Loucy (cell line): ENCODE results near the gene PIK3CD.
"Not testable (repeated sequence)": the region's sequence is repeated elsewhere in the genome, so short reads cannot be mapped to it uniquely, and the experiment has no call there.

Experiments used
- H2AFZ ChIP-seq: fragments of 200-600 bp; sonication (generic); 2 replicates; pipeline ENCODE4 v1.6.0; 2016; ENCODE audit warnings: antibody characterized with exemption, mild to moderate bottlenecking, low read length, moderate library complexity
- H3F3A ChIP-seq: fragments of 200-600 bp; 2 replicates; pipeline ENCODE4 v1.6.0; 2016; ENCODE audit warnings: antibody characterized with exemption, low read depth, mild to moderate bottlenecking
- H3K27me3 ChIP-seq: fragments of 200-600 bp; sonication (generic); 2 replicates; pipeline ENCODE4 v1.6.1; 2014; ENCODE audit warnings: low read length, mild to moderate bottlenecking; ENCODE audit not compliant: insufficient read depth, poor library complexity, severe bottlenecking
- H3K36me3 ChIP-seq: fragments of 200-600 bp; sonication (generic); 2 replicates; pipeline ENCODE4 v1.6.1; 2016; ENCODE audit warnings: low read length; ENCODE audit not compliant: insufficient read depth
- H3K4me1 ChIP-seq: fragments of 200-600 bp; sonication (generic); 2 replicates; pipeline ENCODE4 v1.5.1; 2014; ENCODE audit warnings: low read length, mild to moderate bottlenecking; ENCODE audit not compliant: insufficient read depth, poor library complexity, severe bottlenecking
- H3K4me2 ChIP-seq: fragments of 200-600 bp; sonication (generic); 2 replicates; pipeline ENCODE4 v1.6.0; 2014; ENCODE audit warnings: antibody characterized with exemption, low read length, low read depth, mild to moderate bottlenecking; ENCODE audit not compliant: poor library complexity, severe bottlenecking
- H3K4me3 ChIP-seq: fragments of 200-600 bp; sonication (generic); 2 replicates; pipeline ENCODE4 v1.5.1; 2014; ENCODE audit warnings: low read length, mild to moderate bottlenecking, mixed read lengths; ENCODE audit not compliant: poor library complexity, severe bottlenecking
- H3K79me2 ChIP-seq: fragments of 200-600 bp; sonication (generic); 2 replicates; pipeline ENCODE4 v1.6.1; 2014; ENCODE audit warnings: low read length; ENCODE audit not compliant: insufficient read depth
- H3K9ac ChIP-seq: fragments of 200-600 bp; sonication (generic); 2 replicates; pipeline ENCODE4 v1.6.0; 2014; ENCODE audit warnings: mild to moderate bottlenecking, low read depth, low read length, moderate library complexity; ENCODE audit not compliant: poor library complexity, severe bottlenecking
- H3K9me2 ChIP-seq: fragments of 200-600 bp; sonication (generic); replicated peaks from 2 replicates; pipeline ENCODE4 v1.6.1; 2016; ENCODE audit warnings: low read depth, low read length, mixed read lengths
- H3K9me3 ChIP-seq: fragments of 200-600 bp; sonication (generic); 2 replicates; pipeline ENCODE4 v1.6.1; 2014; ENCODE audit warnings: mild to moderate bottlenecking, antibody characterized with exemption, low read length, low read depth; ENCODE audit not compliant: insufficient read depth
- H4K20me1 ChIP-seq: fragments of 200-600 bp; sonication (generic); 2 replicates; pipeline ENCODE4 v1.6.0; 2014; ENCODE audit warnings: antibody characterized with exemption, low read length, mild to moderate bottlenecking; ENCODE audit not compliant: insufficient read depth, poor library complexity, severe bottlenecking
- CTCF ChIP-seq: fragments of 200-600 bp; sonication (generic); conservative IDR thresholded peaks from 2 replicates; pipeline ENCODE4 v1.5.1; 2014; ENCODE audit warnings: mild to moderate bottlenecking, antibody characterized with exemption, low read length
- EZH2phosphoT487 ChIP-seq: fragments of 200-600 bp; IDR thresholded peaks from 2 replicates; pipeline ENCODE4 v1.6.1; 2018; ENCODE audit warnings: antibody characterized with exemption, mild to moderate bottlenecking, moderate library complexity, borderline replicate concordance

Gene PIK3CD

GRCh38 chr1:9675393-9675792 lies 23.9 kb downstream of the PIK3CD start:
- Histone ChIP-seq H3K9me3 (no peaks in the 10 kb centered on the region), H4K20me1 (no peaks in the 10 kb centered on the region), H3K4me2 (no peak overlapping the region), H3K9me2 (no peaks in the 10 kb centered on the region), H3K9ac (no peak overlapping the region), H3K27me3 (no peaks in the 10 kb centered on the region), H2AFZ (no peak overlapping the region), H3K79me2 (no peaks in the 10 kb centered on the region), H3K4me3 (no peak overlapping the region), H3F3A (no peaks in the 10 kb centered on the region), H3K36me3 (no peaks in the 10 kb centered on the region), H3K4me1 (no peaks in the 10 kb centered on the region)
- TF ChIP-seq CTCF (no peak), EZH2phosphoT487 (no peak)

- H2AFZ ChIP-seq, H3K9ac ChIP-seq, H3K4me2 ChIP-seq, H3K4me1 ChIP-seq, H3F3A ChIP-seq, H3K9me2 ChIP-seq, H3K36me3 ChIP-seq, H3K79me2 ChIP-seq, H3K9me3 ChIP-seq, H3K27me3 ChIP-seq, H3K4me3 ChIP-seq, H4K20me1 ChIP-seq: not testable (repeated sequence)
Observed at GRCh38 chr1:9676128-9676527, 24.6 kb downstream of the PIK3CD start.

- H2AFZ ChIP-seq: no peak overlapping the region
- no peak overlapping the region for H3K9ac ChIP-seq
- no peaks in the 10 kb centered on the region for H3K27me3 ChIP-seq
- H3K36me3 ChIP-seq: no peaks in the 10 kb centered on the region
- no peak overlapping the region for H3K4me3 ChIP-seq
- H4K20me1 ChIP-seq: no peaks in the 10 kb centered on the region
- no peaks in the 10 kb centered on the region for H3K9me2 ChIP-seq
- H3F3A ChIP-seq: no peaks in the 10 kb centered on the region
- no peak for TF ChIP-seq EZH2phosphoT487
- no peak for TF ChIP-seq CTCF
- no peaks in the 10 kb centered on the region for H3K4me1 ChIP-seq
- H3K79me2 ChIP-seq: no peaks in the 10 kb centered on the region
- no peak overlapping the region for H3K4me2 ChIP-seq
- no peaks in the 10 kb centered on the region for H3K9me3 ChIP-seq
Observed at GRCh38 chr1:9676815-9677393, 25.4 kb downstream of the PIK3CD start.

- Histone ChIP-seq H3K4me2 (no peak overlapping the region), H2AFZ (no peak overlapping the region), H3K4me3 (no peak overlapping the region), H3K4me1 (no peaks in the 10 kb centered on the region), H3K79me2 (no peaks in the 10 kb centered on the region), H3K9me3 (no peaks in the 10 kb centered on the region), H3K9ac (no peak overlapping the region), H3K9me2 (no peaks in the 10 kb centered on the region), H4K20me1 (no peaks in the 10 kb centered on the region), H3K27me3 (no peaks in the 10 kb centered on the region), H3K36me3 (no peaks in the 10 kb centered on the region), H3F3A (no peaks in the 10 kb centered on the region)
- TF ChIP-seq EZH2phosphoT487 (no peak), CTCF (no peak)
Observed at GRCh38 chr1:9680091-9680490, 28.6 kb downstream of the PIK3CD start.
